Type B pancreatic cell (in vitro differentiated cells): ENCODE results near the gene BIN2. TPM values are rescaled to one million over a fixed set of nuclear protein-coding genes. Genes with fewer than 3 reads are reported as not detected.
A peak's percentile ranks its signal among the peaks of the same experiment; 100 is the strongest.
"Not testable (repeated sequence)": the region's sequence is repeated elsewhere in the genome, so short reads cannot be mapped to it uniquely, and the experiment has no call there.

Source experiments
- DNase-seq: peaks from one replicate; pipeline ENCODE4 v3.0.0; 2021; ENCODE audit warnings: mixed read lengths; ENCODE audit not compliant: unreplicated experiment; ENCODE audit errors: extremely low spot score
- H3K27ac Mint-ChIP-seq: 2 replicates; pipeline ENCODE4 v1.8.0; 2021; ENCODE audit warnings: mild to moderate bottlenecking, mixed read lengths
- H3K27me3 Mint-ChIP-seq: 2 replicates; pipeline ENCODE4 v1.8.0; 2021; ENCODE audit warnings: mixed read lengths
- H3K36me3 Mint-ChIP-seq: 2 replicates; pipeline ENCODE4 v1.8.0; 2021; ENCODE audit warnings: mixed read lengths
- H3K4me1 Mint-ChIP-seq: one replicate; pipeline ENCODE4 v1.8.0; 2021; ENCODE audit warnings: mixed read lengths; ENCODE audit not compliant: unreplicated experiment
- H3K4me3 Mint-ChIP-seq: 2 replicates; pipeline ENCODE4 v1.8.0; 2021; ENCODE audit warnings: mild to moderate bottlenecking, mixed read lengths
- H3K9me3 Mint-ChIP-seq: 2 replicates; pipeline ENCODE4 v1.8.0; 2021; ENCODE audit warnings: mixed read lengths
- total RNA-seq: library from RNA; stranded (reverse); gene quantifications from 2 replicates; pipeline ENCODE4 v1.2.1, GENCODE V29; 2021; ENCODE audit warnings: low replicate concordance
- TF ChIP-seq, protein P1 (sequence below): fragments of 200-600 bp; sonication (generic); conservative IDR thresholded peaks from 2 replicates; pipeline ENCODE4 v1.5.0; 2021; ENCODE audit warnings: antibody characterized with exemption, mild to moderate bottlenecking

Gene BIN2
- total RNA-seq, 1 donor from 2014 or later, result not detected

DNA sequence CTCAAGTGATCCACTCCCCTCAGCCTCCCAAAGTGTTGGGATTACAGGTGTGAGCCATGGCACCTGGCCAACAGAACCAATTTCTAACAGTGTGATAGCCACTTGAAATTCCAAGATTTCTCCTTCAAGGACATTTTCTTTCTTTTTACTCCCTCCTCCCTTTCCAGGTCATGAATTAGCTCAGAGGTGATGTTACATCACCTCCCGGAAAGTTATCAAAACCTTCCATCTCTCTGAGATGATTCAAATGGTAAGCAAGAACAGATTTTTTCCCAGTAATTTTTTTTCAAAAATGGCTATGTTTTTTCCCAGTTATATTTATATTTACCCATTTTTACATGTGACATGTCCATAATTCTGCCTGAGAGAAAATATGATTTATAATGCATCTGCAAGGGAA, 38.1 kb downstream of the BIN2 start:
- no peaks in the 10 kb centered on the region for H3K9me3 Mint-ChIP-seq

DNA sequence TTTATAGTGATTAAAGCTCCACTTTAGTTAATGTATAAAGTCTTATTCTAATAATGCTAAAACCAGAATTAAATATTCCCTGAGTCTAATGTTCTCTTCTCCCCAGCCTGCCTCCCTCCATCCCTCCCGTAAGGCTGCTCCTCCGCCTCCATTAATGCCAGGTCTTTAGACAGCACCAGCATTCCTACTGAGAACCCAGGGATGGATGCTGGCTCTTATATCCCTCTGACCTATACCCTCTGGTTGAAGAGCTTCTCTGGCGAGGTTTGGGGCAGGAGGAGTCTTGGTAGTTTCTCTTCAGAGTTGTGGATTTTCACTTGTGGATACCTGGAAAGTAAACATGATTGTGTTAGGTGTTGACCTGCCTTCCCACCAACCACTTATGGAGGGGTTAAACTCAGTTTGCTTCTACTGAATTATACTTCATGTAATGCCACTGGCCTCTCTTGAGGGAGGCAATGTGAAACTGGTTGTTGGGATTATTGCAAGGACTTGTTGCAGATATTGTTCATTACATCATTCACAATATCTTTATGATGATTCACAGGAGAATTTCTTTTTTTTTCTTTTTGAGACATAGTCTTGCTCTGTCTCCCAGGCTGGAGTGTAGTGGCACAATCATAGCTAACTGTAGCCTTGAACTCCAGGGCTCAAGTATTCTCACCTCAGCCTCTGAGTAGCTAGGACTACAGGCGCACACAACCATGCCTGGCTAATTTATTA, 42.6 kb downstream of the BIN2 start:
- no peak overlapping the region for H3K4me3 Mint-ChIP-seq

More for the DNA sequence above, 38.1 kb downstream of the BIN2 start:
- no peaks in the 10 kb centered on the region for H3K36me3 Mint-ChIP-seq
- DNase-seq, result no peak
- H3K27me3 Mint-ChIP-seq, result peaks cover under 1% of the 10 kb centered on the region
- TF ChIP-seq, protein P1, sequence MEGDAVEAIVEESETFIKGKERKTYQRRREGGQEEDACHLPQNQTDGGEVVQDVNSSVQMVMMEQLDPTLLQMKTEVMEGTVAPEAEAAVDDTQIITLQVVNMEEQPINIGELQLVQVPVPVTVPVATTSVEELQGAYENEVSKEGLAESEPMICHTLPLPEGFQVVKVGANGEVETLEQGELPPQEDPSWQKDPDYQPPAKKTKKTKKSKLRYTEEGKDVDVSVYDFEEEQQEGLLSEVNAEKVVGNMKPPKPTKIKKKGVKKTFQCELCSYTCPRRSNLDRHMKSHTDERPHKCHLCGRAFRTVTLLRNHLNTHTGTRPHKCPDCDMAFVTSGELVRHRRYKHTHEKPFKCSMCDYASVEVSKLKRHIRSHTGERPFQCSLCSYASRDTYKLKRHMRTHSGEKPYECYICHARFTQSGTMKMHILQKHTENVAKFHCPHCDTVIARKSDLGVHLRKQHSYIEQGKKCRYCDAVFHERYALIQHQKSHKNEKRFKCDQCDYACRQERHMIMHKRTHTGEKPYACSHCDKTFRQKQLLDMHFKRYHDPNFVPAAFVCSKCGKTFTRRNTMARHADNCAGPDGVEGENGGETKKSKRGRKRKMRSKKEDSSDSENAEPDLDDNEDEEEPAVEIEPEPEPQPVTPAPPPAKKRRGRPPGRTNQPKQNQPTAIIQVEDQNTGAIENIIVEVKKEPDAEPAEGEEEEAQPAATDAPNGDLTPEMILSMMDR, result no peak
- H3K4me1 Mint-ChIP-seq, result no peaks in the 10 kb centered on the region
- no peak overlapping the region for H3K27ac Mint-ChIP-seq
- no peak overlapping the region for H3K4me3 Mint-ChIP-seq

DNA sequence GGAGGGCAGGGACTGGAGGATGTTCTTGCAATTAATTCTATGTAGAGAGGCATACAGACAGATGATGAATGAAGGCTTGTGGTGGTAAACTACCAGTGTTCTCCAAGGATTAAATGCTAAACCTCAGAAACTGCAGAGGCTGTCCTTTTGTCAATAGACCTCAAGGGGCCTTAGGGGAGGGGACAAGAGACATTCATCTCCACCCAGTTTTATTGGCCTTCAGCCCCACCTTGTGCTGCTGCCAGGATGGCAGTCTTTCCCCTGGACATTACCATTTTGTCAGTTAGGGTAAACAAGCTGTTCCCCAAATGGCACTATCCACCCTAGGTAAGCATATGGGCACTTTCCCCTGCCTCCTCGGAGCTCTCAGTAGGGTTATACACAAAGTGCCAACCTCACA, 48.9 kb downstream of the BIN2 start:
- Mint-ChIP-seq H3K4me1 (peaks cover 11% of the 10 kb centered on the region), H3K36me3 (no peaks in the 10 kb centered on the region), H3K27me3 (peaks cover 11% of the 10 kb centered on the region), H3K9me3 (no peaks in the 10 kb centered on the region), H3K27ac (peak overlapping the region; percentile 82), H3K4me3 (peak overlapping the region; percentile 54)
- TF ChIP-seq, protein P1, result no peak
- DNase-seq, result no peak

More for the DNA sequence above, 42.6 kb downstream of the BIN2 start:
- TF ChIP-seq, protein P1, result no peak
- Mint-ChIP-seq H3K4me1 (no peaks in the 10 kb centered on the region), H3K27me3 (peaks cover 3% of the 10 kb centered on the region), H3K9me3 (no peaks in the 10 kb centered on the region), H3K27ac (no peak overlapping the region), H3K36me3 (no peaks in the 10 kb centered on the region)
- no peak for DNase-seq

DNA sequence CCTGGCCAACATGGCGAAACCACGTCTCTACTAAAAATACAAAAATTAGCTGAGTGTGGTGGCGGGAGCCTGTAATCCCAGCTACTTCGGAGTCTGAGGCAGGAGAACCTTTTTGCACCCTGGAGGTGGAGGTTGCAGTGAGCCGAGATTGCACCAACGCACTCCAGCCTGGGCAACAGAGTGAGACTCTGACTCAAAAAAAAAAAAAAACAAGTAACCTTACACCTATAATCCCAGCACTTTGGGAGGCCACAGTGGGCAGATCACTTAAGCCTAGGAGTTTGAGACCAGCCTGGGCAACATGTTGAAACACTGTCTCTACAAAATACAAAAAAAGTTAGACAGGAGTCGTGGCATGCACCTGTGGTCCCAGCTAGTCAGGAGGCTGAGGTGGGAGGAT, 51.2 kb downstream of the BIN2 start:
- H3K4me1 Mint-ChIP-seq, result peaks cover 11% of the 10 kb centered on the region
- H3K27ac Mint-ChIP-seq, result not testable (repeated sequence)

DNA sequence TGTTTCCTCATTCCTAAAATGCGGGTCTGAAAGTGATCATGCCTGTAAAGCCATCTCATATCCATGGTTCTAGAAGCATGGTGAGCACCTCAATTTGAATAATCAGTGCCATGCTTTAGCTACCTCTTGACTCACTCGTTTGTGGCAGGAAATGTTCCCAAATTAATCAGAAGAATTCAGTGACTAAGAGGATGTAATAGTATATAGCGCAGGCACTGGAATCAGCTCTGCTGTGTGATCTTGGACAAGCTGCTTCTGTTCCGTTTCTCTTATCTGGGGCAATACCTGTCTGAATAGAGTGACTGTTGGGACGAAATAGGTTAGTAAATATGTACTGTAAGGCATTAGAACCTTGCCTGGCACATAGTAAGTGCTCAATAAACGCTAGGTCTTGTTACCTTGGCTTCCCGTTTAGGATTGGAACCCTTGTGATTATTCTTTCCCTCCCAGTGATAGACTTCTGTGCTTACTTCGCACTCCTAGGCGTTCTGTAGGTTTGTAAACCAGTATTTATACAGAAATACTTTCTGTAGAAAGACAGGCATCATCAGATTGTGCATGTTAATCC, 52.9 kb downstream of the BIN2 start:
- H3K9me3 Mint-ChIP-seq, result no peaks in the 10 kb centered on the region
- peak overlapping the region; percentile 97 for H3K4me3 Mint-ChIP-seq
- no peaks in the 10 kb centered on the region for H3K36me3 Mint-ChIP-seq
- peaks cover 19% of the 10 kb centered on the region for H3K27me3 Mint-ChIP-seq
- no peak for DNase-seq
- TF ChIP-seq, protein P1, result no peak
- H3K4me1 Mint-ChIP-seq, result peaks cover 11% of the 10 kb centered on the region
- peak overlapping the region; percentile 100 for H3K27ac Mint-ChIP-seq

More for the DNA sequence above, 51.2 kb downstream of the BIN2 start:
- not testable (repeated sequence) for H3K9me3 Mint-ChIP-seq, H3K36me3 Mint-ChIP-seq, H3K4me3 Mint-ChIP-seq, DNase-seq
- H3K27me3 Mint-ChIP-seq, result peaks cover 19% of the 10 kb centered on the region
